Calu3 (cell line): Measurements from ENCODE around the gene DCAF17. TPM values are rescaled to one million over a fixed set of nuclear protein-coding genes. Genes with fewer than 3 reads are reported as not detected.

ENCODE experiments used
- BruUV-seq: library from RNA; stranded (reverse); fragments of 400-500 nt; replicated peaks from 2 replicates; lab custom pipeline; 2021; lab: Mats Ljungman, UMichigan
- CTCF ChIA-PET: fragments of 300-600 bp; sonication (Branson Sonifier 250); formaldehyde crosslinking; loops from one replicate; lab custom pipeline; 2022; ENCODE audit warnings: antibody characterized with exemption; lab: Charles Lee
- DNase-seq: peaks from one replicate; pipeline ENCODE4 v3.0.0; 2022
- H3K27ac Mint-ChIP-seq: one replicate; pipeline ENCODE4 v1.8.0; 2022; ENCODE audit warnings: mixed read lengths; ENCODE audit not compliant: unreplicated experiment
- H3K27me3 Mint-ChIP-seq: one replicate; pipeline ENCODE4 v1.8.0; 2022; ENCODE audit warnings: mixed read lengths; ENCODE audit not compliant: unreplicated experiment
- H3K36me3 Mint-ChIP-seq: one replicate; pipeline ENCODE4 v1.8.0; 2022; ENCODE audit warnings: mild to moderate bottlenecking, moderate library complexity, mixed read lengths; ENCODE audit not compliant: insufficient read depth, unreplicated experiment
- H3K4me1 Mint-ChIP-seq: one replicate; pipeline ENCODE4 v1.8.0; 2022; ENCODE audit warnings: mild to moderate bottlenecking, low read depth, mixed read lengths; ENCODE audit not compliant: unreplicated experiment
- H3K4me3 Mint-ChIP-seq: one replicate; pipeline ENCODE4 v1.8.0; 2022; ENCODE audit warnings: mild to moderate bottlenecking, low read depth, moderate library complexity, mixed read lengths; ENCODE audit not compliant: unreplicated experiment
- H3K9me3 Mint-ChIP-seq: one replicate; pipeline ENCODE4 v1.8.0; 2022; ENCODE audit warnings: low read depth, mixed read lengths; ENCODE audit not compliant: unreplicated experiment
- CTCF ChIP-seq: fragments of 200-600 bp; IDR thresholded peaks from one replicate; pipeline ENCODE4 v1.8.0; 2022; ENCODE audit warnings: antibody characterized with exemption; ENCODE audit not compliant: unreplicated experiment
- intact Hi-C: fragments of 100-400 bp; cut with micrococcal nuclease; formaldehyde crosslinking; loops from one replicate; pipeline ENCODE4 v1.10.0; 2022; ENCODE audit not compliant: unreplicated experiment
- total RNA-seq: library from RNA; stranded (reverse); gene quantifications from 2 replicates; pipeline ENCODE4 v1.2.3, GENCODE V29; 2022

The DCAF17 gene
- total RNA-seq, 1 experiment from 2014 or later: 11.9 TPM

GRCh38 chr2:171516793-171517192 is 82.8 kb downstream of the DCAF17 start:
- BruUV-seq: no TSS peak
- H3K27me3 Mint-ChIP-seq: peaks cover 76% of the 10 kb centered on the region
- no peaks in the 10 kb centered on the region for H3K9me3 Mint-ChIP-seq
- no peaks in the 10 kb centered on the region for H3K36me3 Mint-ChIP-seq
- no peaks in the 10 kb centered on the region for H3K4me1 Mint-ChIP-seq
- CTCF ChIA-PET: interaction anchor here (0.7 kb wide), 1 partner anchor 25 kb away, joined by 3 read pairs; no protein-coding TSS in a partner anchor
- TF ChIP-seq CTCF: no peak
- DNase-seq: no peak
- intact Hi-C loops: no loop called here
- H3K27ac Mint-ChIP-seq: no peak overlapping the region
- no peak overlapping the region for H3K4me3 Mint-ChIP-seq

GRCh38 chr2:171520471-171520870 is 86.4 kb downstream of the DCAF17 start:
- Mint-ChIP-seq H3K36me3 (peaks cover 22% of the 10 kb centered on the region), H3K4me3 (no peak overlapping the region), H3K4me1 (no peaks in the 10 kb centered on the region), H3K9me3 (no peaks in the 10 kb centered on the region), H3K27ac (no peak overlapping the region), H3K27me3 (peaks cover 80% of the 10 kb centered on the region)
- CTCF ChIA-PET: no interaction called here
- no peak for TF ChIP-seq CTCF
- intact Hi-C loops: no loop called here
- no peak for DNase-seq
- BruUV-seq: no TSS peak

- CTCF ChIA-PET: interaction anchor here (0.6 kb wide), 2 partner anchors 520 to 923 kb away, joined by 3 read pairs; no protein-coding TSS in a partner anchor
- DNase-seq: no peak
- intact Hi-C loops: no loop called here
- Mint-ChIP-seq H3K27me3 (peaks cover 80% of the 10 kb centered on the region), H3K36me3 (peaks cover 22% of the 10 kb centered on the region), H3K4me1 (no peaks in the 10 kb centered on the region), H3K9me3 (no peaks in the 10 kb centered on the region), H3K4me3 (peak overlapping the region; percentile 78), H3K27ac (no peak overlapping the region)
- no TSS peak for BruUV-seq
- TF ChIP-seq CTCF: no peak
These were observed 87.5 kb downstream of the DCAF17 start for GRCh38 chr2:171521361-171522051.

- no peaks in the 10 kb centered on the region for H3K4me1 Mint-ChIP-seq
- intact Hi-C loops: no loop called here
- DNase-seq: peak; percentile 30
- peak within 1 kb of the TSS; percentile 78 for H3K4me3 Mint-ChIP-seq
- no peak within 1 kb of the TSS for H3K27ac Mint-ChIP-seq
- H3K27me3 Mint-ChIP-seq: peaks cover 81% of the 10 kb centered on the region
- TF ChIP-seq CTCF: no peak
- no TSS peak for BruUV-seq
- CTCF ChIA-PET: interaction anchor here (0.6 kb wide), 1 partner anchor 519 kb away, joined by 3 read pairs; no protein-coding TSS in a partner anchor
- no peaks in the 10 kb centered on the region for H3K9me3 Mint-ChIP-seq
- peaks cover 22% of the 10 kb centered on the region for H3K36me3 Mint-ChIP-seq
These were observed 88.2 kb downstream of the DCAF17 start, which contains the start of gene CYBRD1 for GRCh38 chr2:171522052-171522787. CYBRD1 (plus strand) TSS chr2:171522474; CDS start chr2:171522546, 72 bp downstream.
